GM12878 (cell line): ENCODE data around the gene UBE2QL1.

Experiments used
- CBX3 ChIP-seq: fragments of 200-600 bp; sonication (generic); IDR thresholded peaks from 2 replicates; pipeline ENCODE4 v1.6.1; 2016; ENCODE audit warnings: low read depth, borderline replicate concordance
- FOXM1 ChIP-seq: IDR thresholded peaks from 2 replicates; pipeline ENCODE4 v1.6.1; 2012; ENCODE audit warnings: low read depth, mild to moderate bottlenecking, inconsistent platforms, low read length, moderate library complexity
- POLR2AphosphoS5 ChIP-seq: IDR thresholded peaks from 2 replicates; pipeline ENCODE4 v1.6.1; 2011; ENCODE audit warnings: mild to moderate bottlenecking, low read length, inconsistent platforms

DNA sequence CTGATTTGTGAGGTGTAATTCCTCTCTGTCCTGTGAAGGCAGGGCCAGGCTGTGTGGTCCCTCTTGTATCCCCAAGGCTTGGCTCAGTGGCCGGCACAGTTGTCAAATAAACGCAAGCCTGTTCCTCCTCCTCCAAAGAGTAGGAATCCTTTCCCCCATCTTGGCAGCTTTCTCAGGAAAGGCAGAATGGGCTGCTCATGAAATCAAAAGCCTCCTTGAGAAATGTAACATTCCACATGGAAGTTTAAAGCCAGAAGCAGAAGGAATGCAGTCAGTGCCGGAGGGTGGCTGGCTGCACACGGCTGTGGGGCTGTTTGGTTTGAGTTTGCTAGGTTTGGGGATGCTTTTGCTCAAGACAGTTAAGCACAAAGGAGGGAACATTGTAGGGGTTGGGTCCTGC, 35.8 kb upstream of the UBE2QL1 start:
- no peak for TF ChIP-seq POLR2AphosphoS5
- TF ChIP-seq FOXM1 = no peak
- no peak for TF ChIP-seq CBX3
